Hypothalamus (tissue), 51 donors: ENCODE measurements around the gene KCNJ10.
A peak's percentile ranks its signal among the peaks of the same experiment; 100 is the strongest.

Source experiments
- DNase-seq, 51 donors: peaks; one replicate each; lab custom pipeline; 2025; lab: John Stamatoyannopoulos, UW

The KCNJ10 gene

DNA sequence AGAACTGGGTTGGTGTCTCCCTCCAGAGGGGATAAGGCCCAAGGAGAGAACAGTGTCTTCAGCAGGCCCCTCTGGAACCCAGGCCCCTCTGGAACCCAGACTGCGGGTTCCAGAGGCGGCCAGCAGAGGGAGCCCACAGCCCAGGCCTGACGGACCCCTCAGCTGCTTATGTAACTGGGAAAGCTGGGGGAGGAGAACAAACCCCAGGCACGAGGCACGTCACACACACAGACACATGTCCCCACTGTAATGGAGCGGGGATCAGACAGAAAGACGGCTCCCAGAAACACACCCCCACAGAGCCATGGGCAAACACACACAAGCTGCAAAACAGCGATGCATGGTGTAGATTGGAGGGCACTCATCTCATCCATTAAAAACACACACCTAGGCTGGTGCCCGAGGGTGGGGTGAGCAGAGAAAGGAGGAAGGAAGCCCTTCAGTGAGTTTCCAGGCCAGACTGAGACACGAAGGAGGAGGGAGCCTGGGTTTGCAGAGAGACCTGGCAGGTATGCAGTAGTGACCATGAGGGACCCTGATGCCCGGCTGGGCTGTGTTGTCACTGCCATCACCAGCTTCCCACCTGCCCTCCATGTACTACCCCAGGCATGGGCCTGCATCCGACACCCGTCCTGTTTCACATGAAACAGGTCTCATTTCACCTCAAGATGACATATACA, 31.2 kb upstream of the KCNJ10 start:
- peak; percentile 33 to 92 (median 81) for DNase-seq

DNA sequence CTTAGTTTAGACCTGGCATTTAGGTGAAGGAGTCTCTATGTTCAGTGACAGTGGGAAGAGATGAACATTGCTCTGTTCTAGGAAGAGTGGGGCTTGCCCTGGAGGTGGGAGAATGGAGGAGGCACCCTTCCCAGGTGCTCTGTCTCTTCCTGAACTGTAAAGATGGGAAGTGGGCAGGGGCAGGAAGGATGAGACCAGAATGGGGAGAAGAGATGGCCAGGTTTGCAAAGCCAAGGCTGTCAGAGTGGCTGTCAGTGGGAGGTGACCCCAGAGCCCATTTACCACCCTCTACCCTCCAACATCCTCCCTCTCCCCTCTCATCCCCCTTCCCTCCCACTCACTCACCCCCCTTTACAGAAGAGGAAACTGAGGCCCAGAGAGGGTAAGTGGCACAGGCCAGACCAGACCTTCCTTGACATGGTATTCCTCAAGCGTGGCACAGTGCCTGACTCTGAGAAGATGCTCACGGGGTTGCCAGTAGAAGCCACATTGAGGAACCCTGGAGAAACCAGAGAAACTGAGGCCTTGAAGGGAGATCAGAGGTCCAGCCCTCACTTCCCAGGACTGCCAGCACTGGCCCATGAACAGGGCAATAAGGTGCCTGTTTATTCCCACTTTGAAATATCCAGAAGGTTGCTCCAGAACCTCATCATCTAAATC, 29.9 kb upstream of the KCNJ10 start:
- DNase-seq = no peak

DNA sequence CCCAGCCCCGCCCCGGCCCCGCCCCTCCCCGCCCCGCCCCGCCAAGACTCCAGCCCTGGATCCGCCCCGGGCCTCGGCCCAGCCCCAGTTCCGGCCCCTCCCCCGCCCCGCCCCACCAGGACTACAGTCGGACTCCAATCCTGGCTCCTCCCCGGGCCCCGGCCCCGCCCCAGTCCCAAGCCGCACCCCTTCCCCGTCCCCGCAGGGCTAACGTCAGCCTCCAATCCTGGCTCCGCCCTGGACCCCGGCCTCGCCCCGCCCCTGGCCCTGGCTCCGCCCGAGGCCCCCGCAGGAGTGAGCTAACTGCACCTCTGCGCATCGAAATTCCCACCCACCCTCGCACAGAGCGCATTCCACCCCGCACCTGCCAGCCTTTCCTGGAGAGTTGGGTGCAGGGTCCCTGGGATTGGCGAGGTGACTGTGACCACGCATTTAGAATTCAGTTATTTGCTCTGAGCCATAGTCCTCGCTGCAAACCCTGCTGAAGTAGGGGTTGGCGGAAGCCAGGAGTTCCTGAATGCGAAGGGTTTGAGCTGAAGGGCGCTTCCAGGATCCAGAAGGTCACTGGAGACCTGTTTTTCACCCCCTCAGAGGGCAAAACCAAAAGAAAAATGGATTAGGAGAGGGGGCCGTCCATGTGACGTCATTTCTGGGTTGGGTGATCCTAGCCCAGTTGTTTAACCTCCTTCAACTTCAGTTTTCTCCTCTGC, 29.0 kb upstream of the KCNJ10 start:
- peak; percentile 64 to 100 (median 96) for DNase-seq

DNA sequence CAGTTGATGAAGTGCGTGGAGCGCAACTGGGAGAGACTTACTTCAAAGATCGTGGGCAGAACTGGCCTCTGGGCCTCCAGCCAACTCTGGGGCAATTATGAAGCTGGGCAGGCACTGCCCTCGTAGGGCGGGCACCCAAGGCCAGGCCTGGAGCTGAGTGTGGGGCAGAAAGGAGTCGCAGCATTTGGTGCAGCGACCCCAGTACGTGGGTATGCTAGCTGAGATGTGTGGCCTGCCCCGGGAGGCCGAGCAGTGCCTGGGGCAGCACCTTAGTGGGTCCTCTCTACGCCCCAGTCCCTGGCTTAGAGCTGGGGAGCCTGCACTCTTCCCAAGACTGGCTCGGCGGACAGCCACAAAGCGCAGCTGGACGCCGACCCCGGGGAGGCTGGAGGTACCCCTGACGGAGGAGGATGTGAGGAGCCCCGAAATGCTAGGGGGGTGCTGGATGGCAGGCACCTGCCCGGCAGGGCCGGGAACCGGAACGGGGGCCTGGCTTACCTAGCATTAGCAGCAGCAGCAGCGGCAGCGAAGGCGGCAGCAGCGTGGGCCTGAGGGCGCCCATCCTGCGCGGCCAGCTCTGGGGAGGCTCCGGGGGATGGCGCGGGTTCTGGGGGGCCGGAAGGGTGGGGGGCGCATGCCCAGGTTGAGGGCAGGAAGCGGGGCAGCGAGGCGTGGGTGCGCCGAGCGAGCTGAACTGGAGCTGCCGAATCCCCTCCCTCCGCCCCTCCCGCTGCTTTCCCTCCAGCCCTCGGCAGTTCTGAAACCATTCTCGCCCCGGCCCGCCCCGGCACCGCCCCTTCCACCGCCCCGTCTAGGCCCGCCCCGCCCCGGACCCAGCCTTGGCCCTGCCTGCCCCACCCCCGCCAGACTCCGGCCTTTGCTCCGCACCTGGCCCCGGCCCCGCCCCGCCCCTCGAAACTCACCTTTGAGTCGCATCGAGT, 28.2 kb upstream of the KCNJ10 start, which contains the start of gene IGSF8:
IGSF8 (minus strand) TSS at position 709 of the 941 bp plus-strand sequence; CDS start at position 562, 147 bp downstream.
- peak in 50 of 51 donors; percentile 48 to 98 (median 92) for DNase-seq

DNA sequence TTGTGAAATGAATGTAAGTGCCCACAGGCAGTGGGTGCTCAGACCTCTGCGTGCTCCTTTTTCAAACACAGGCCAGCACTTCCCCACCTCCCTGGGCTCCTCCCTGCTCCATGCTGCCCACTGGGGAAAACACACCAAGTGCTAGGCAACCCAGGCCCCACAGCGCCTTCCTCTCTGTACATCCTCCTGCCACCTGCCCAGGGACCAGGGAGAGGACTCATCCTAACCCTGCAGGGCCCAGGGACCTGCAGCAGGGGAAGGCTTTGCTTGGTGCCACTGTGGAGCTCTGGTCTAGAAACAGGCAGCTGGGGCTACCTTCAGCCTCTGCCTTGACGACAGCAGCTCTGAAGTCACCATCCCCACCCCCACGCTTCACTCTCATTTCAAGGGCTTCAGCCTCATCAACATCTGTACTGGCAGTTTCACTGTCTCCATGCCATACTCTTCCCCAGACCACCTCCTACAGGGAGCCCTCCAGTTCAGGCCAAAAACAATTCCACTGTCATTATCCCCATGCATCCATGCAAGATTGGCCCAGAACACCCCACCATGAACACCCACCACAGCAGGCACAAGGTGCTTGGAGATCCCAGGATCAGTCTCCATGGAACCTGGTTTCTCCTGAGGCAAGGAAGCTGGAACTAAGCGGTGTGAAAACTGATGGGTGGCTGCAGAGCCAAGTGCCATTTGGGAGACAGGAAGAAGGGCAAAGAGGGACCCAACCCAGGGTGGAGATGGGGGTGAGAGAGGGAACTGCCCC, 27.4 kb upstream of the KCNJ10 start:
- DNase-seq = peak in 11 of 51 donors; percentile 26 to 65 (median 41)

DNA sequence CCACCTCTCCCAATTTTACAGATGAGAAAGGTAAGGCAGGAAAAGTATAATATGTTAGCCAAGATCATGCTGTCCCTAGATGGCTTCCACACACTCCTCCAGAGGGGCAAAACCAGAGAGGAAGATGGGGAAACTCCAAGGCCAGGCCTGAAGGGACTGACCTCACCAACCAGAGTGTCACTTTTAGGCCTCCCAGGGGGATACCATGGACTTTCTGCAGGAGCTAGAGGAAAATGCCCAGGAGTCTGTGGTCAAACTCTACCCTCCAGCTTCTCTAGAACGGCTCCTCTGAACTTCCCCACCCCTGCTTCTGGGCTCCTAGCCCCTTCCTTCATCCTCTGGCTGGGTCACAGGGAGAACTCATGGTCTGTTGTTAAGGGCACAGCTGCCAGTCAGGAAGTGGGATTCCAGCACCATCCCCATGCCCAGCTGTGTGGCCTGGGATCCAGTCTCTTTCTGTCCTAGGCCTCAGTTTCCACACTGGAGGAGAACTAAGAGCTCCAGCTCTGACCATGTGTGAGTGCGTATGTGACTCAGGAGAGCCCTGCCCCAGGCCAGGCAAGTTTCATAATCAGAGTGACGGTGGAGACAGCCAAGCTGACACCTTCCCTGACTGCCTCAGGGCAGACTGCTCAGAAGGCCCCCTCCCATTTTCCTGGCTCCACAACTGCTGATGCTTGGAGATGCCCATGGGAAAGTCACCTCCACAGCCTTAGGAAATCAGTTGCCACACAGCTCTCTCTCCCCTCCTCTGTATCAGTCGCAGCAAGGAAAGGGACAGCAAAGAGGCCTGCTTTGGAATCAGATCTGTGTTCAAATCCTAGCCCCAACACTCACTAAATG, 26.5 kb upstream of the KCNJ10 start:
- DNase-seq = peak in 4 of 51 donors; percentile 20 to 45 (median 22)

DNA sequence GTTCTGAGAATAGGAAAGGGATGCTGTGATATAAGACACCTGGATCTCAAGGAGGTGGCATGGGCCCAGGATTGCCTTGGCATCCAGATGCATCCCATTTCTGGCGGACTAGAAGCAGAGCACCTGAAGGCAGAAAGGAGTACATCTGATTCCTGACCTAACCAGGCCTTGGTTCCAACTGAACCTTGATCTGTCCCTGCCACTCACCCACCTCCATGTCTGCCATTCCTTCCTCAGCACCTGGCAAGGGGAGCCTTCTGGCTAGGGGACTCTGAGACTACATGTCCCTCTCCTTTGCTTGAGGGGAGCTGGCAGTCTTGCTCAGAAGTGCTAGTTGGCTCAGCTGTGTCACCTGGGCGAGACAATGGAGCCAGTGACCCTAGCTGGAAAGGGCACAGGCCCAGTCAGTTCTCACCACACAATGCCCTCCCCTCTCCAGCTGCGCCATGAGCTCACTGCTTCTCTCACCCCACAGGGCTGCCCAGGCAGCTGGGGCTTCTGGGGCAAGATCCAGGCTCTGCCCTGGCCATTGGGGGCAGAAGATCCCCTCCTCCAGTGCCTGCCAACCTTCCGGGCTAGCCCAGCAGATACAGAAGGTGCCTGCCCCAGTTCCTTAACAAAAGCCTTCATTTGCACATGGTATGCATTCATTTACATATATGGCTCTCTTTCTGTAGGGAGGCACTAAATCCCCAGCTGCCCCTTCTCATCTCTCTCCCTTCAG, 25.6 kb upstream of the KCNJ10 start:
- peak in 40 of 51 donors; percentile 21 to 91 (median 76) for DNase-seq

DNA sequence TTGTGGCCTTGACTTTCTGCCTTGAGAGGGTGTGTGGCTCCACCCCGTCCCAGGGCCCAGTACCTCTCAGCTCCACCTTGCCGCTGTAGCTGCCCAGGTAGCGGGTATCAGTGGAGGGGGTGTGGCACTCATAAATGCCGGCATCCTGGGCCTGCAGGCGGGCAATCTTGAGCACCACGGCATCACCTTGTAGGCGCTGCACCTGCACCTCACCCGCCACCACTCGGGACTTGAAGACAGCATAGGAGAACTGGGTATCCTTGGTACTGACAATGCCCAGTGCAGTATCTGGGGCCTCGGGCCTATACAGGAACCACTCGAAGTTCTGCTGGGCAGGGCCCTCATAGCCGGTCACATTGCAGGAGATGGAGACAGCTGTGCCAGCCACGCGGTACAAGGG, 24.8 kb upstream of the KCNJ10 start:
- DNase-seq = peak in 1 of 51 donors; percentile 35

DNA sequence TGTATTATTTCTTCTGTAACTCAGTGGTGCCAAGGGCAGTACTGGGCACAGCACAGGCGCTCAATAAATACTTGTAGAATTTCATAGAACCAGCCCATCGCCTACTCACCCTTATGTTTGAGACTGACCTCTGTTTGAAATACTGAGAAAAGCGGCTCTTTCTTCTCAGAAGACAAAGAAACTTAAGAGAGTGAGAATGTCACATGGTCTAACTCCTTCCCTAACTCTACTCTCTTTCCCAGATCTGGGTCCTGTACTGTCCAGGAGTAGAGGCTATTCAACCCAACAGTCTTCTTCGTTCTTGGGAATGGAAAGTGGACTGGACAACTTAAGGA, 24.3 kb upstream of the KCNJ10 start:
- DNase-seq = no peak

DNA sequence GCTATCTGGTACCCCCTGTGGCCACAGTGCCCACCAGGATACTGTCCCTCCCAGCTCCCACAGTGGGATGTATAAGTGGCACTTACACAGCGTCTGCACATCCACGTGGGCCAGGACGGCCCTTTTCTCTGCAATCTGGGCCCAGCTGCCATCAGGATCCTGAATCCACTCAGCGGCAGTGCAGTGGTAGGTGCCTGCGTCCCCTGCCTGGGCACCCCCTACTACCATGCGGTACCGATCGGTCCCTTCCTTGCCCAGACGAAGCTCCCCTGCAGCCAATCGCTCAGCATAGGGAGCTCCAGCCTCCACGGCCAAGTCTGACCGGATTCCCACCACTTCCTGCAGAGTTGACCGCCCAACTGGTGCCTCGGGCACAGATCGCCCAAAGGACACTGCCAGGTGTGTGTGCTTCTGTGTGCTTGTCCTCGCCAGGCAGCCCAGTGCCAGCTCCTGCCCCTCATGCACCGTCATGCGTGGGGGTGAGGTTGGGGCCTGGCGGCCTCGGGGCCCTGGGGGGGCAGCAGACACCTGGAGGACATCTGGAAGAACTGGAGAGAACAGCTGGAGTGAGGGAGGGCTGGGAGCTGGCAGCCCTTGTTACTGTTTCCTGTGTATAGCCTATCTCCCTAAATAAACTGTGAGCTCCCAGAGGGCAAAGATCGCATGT, 23.8 kb upstream of the KCNJ10 start:
- peak in 1 of 51 donors; percentile 19 for DNase-seq

DNA sequence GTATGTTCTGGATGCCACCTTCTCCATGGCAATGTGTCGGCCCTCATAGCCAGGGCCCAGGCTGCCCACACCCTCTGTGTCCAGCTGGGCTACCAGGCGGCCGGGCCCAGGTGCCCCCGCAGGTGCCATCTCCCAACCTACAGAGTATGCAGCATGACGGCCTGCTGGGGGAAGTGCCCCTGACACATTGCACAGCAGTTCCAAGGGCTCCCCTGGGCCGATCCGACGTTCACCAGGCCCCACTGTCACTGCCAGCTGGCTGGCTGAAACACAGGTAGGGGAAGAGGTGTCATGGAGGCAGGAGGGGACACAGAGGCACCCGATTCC, 23.1 kb upstream of the KCNJ10 start:
- DNase-seq = no peak

DNA sequence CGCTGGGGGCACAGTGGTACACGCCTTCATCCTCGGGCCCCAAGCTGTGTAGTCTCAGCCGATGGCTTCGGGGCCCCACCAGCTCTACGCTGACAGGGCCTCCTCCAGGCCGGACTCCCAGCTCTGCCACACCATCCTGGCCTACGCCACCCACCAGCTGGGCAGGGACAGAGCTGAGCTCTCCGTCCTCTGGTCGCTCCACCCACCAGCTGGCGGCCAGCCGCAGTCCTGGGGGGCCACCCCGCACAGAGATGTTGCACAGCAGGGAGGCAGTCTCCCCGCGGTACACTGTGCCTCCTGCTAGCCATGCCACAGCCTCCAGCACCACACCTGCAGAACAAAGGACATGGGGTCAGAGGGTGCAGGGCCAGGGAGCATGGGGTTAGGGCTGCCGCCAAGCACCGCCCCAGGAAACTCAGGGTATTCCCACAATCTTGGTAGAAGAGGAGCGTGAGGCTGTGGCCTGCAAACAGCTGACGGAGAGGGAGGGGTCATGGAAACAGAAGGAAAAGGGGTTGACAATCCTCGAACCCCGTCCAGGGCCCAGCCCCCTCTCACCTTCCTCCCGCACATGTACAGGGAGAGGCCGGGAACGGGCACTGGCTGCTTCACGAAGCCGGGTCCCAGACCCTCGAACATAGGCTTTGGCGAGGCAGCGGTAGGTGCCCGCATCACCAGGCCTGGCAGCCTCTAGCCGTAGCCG, 22.6 kb upstream of the KCNJ10 start:
- peak in 24 of 51 donors; percentile 17 to 74 (median 44) for DNase-seq

DNA sequence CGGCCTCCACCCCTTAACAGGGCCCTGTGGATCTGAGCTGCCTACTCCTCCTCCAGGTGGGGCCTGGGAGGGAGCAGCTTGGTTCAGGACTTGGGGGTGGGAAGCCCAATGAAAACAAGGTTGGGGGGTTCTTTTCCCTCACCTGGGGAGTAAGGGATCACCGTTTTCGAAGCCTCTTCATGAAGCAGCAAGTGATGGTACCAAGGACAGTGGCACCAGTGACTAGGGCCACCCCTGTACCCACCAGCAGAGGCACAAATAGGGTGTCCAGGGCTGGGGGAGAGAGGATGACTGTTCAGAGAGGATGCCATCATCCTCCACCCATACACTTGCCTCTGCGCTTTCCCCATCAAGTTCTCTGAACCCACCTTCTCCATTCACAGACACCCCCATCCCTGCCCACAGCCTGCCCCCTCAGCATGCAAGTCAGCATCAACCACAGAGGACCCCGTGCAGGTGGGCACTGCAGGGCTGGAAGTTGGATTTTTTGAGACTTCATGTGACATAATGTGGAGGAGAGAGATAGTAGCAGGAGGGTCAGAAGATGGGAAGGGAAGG, 21.8 kb upstream of the KCNJ10 start:
- peak in 1 of 51 donors; percentile 38 for DNase-seq

DNA sequence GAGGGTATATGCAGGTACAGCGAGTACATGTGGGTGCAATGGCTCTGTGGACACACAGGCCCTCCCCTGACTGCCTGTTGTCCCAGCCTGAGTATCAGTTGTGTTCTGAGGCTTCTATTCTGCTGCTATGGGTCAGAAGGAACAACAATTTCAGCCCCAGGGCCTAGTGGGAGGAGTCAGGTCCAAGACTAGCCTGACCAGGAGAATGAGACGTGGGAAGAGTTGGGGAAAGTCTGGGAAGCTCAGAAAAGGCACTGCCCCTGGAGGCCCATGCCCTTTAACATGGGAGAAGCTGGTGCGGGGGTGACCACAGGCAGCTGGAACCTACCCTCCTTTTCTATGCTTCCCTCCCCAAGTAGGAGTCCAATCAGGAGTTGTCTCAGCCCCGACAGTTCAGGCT, 20.8 kb upstream of the KCNJ10 start:
- DNase-seq = no peak

DNA sequence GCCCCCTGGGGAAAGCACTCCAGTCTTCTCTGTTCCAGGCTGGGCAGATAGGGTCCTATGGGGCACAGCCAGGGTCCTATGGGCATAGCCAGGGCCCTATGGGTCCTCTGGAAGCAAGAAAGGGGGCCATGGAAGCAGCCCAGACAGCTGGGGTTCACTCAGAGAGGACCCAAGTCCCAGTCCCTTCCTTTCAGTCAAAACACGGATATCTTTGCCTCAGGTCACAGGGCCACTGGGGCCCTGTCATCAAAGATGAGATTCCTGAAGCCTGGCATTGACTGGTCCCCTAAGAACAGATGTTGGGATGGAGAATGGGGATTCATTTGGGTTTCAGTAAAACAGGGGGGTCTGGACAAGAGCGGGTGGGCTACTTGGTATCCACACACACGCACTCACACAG, 19.9 kb upstream of the KCNJ10 start:
- no peak for DNase-seq

DNA sequence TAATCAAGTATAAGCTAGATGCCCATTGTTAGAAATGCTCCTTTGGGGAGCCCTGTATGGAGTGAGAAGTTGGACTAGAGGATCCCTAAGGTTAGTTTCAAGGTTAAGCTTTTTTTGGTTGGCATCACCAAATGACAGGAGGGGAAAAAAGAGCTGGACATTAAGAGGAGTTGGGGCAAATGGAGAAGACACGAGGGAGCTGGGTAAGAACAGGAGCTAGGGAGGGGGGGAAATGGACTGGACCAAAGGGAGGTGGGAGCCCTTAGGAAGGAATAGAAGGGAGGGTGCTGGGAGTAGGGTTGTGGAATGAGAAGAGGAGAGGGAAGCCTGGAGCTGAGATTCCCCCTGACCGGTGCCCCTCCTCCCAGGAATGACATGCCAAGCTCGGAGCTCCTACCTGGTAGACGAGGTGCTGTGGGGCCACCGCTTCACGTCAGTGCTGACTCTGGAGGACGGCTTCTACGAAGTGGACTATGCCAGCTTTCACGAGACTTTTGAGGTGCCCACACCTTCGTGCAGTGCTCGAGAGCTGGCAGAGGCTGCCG, 17.2 kb upstream of the KCNJ10 start:
- DNase-seq = peak in 1 of 51 donors; percentile 18
